Neutrophil (primary cell): ENCODE results near the gene SLIT3.

Experiments used
- H3K27ac ChIP-seq: fragments of 200-600 bp; sonication (generic); 2 replicates; pipeline ENCODE4 v1.5.1; 2016; ENCODE audit warnings: mild to moderate bottlenecking, moderate library complexity
- H3K27me3 ChIP-seq: fragments of 200-600 bp; sonication (generic); 2 replicates; pipeline ENCODE4 v1.6.0; 2016; ENCODE audit warnings: mild to moderate bottlenecking
- H3K36me3 ChIP-seq: fragments of 200-600 bp; sonication (generic); 2 replicates; pipeline ENCODE4 v1.5.1; 2017
- H3K4me1 ChIP-seq, 2 experiments: fragments of 200-600 bp in 1 of 2; sonication (generic) in 1 of 2; 1 replicate in 1 of 2; 2 replicates in 1 of 2; pipeline versions ENCODE4 v1.5.1 to v1.6.1; 2013 to 2016; ENCODE audit warnings: low read depth in 1 of 2, low read length in 1 of 2, mild to moderate bottlenecking in 1 of 2, moderate library complexity in 1 of 2; ENCODE audit not compliant: control insufficient read depth in 1 of 2, insufficient read depth in 1 of 2
- H3K4me3 ChIP-seq, 2 experiments: fragments of 200-600 bp in 1 of 2; sonication (generic) in 1 of 2; 1 replicate in 1 of 2; 2 replicates in 1 of 2; pipeline ENCODE4 v1.5.1; 2013 to 2016; ENCODE audit warnings: low read depth in 1 of 2, low read length in 1 of 2, mild to moderate bottlenecking in 1 of 2, moderate library complexity in 1 of 2
- H3K9me3 ChIP-seq: fragments of 200-600 bp; sonication (generic); 2 replicates; pipeline ENCODE4 v1.5.1; 2016
- TF ChIP-seq, protein P1 (sequence below): fragments of 200-600 bp; sonication (generic); IDR thresholded peaks from 2 replicates; pipeline ENCODE4 v1.5.1; 2016; ENCODE audit warnings: antibody characterized with exemption

The SLIT3 gene

GRCh38 chr5:168672016-168672415, 628.9 kb downstream of the SLIT3 start:
- TF ChIP-seq, protein P1, sequence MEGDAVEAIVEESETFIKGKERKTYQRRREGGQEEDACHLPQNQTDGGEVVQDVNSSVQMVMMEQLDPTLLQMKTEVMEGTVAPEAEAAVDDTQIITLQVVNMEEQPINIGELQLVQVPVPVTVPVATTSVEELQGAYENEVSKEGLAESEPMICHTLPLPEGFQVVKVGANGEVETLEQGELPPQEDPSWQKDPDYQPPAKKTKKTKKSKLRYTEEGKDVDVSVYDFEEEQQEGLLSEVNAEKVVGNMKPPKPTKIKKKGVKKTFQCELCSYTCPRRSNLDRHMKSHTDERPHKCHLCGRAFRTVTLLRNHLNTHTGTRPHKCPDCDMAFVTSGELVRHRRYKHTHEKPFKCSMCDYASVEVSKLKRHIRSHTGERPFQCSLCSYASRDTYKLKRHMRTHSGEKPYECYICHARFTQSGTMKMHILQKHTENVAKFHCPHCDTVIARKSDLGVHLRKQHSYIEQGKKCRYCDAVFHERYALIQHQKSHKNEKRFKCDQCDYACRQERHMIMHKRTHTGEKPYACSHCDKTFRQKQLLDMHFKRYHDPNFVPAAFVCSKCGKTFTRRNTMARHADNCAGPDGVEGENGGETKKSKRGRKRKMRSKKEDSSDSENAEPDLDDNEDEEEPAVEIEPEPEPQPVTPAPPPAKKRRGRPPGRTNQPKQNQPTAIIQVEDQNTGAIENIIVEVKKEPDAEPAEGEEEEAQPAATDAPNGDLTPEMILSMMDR, result no peak
- Histone ChIP-seq H3K9me3 (no peaks in the 10 kb centered on the region), H3K4me3 (no peak overlapping the region), H3K36me3 (no peaks in the 10 kb centered on the region), H3K27ac (no peak overlapping the region), H3K27me3 (no peaks in the 10 kb centered on the region), H3K4me1 (no peaks in the 10 kb centered on the region)

- Histone ChIP-seq H3K9me3 (no peaks in the 10 kb centered on the region), H3K4me1 (no peaks in the 10 kb centered on the region), H3K36me3 (no peaks in the 10 kb centered on the region), H3K27ac (no peak overlapping the region), H3K27me3 (no peaks in the 10 kb centered on the region), H3K4me3 (no peak overlapping the region)
- TF ChIP-seq, protein P1, result no peak
These were observed 629.9 kb downstream of the SLIT3 start for GRCh38 chr5:168670881-168671575.

DNA sequence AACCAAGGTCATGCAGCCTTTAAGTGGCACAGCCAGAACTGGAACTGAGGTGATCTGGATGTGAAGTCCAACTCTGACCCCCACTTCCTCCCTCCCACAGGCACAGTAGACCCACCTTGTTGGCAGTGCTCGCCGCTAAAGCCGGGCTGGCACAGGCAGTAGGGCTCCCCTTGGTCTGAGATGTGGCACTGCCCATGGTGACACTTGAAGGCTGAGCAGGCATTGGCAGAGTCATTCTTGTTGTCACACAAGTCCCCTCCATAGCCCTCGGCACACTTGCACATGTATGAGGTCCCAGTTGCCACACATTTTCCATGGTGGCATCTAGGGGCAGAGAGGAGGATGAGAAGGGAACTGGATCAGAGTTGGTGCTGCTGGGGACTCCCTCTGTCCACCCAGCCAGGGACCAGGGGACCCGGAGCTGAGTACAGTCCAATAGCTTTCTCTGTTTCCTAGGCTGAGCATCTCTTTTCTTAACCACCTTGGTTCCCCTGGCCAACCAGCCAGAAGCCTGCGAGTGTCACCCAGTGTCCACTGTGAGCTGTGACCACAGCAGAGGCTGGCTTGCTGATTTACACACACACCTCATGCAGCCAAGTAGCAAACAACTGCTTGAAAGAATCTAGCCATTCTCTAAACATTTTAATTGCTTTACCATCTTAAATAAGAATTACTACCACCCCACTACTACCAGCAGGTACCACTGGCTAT, 631.1 kb downstream of the SLIT3 start:
- no peak overlapping the region for H3K27ac ChIP-seq
- no peak overlapping the region for H3K4me3 ChIP-seq
- no peaks in the 10 kb centered on the region for H3K36me3 ChIP-seq
- no peaks in the 10 kb centered on the region for H3K27me3 ChIP-seq
- H3K4me1 ChIP-seq, result no peaks in the 10 kb centered on the region
- TF ChIP-seq, protein P1, result no peak
- H3K9me3 ChIP-seq, result no peaks in the 10 kb centered on the region

GRCh38 chr5:168669156-168669555, 631.8 kb downstream of the SLIT3 start:
- H3K9me3 ChIP-seq, result no peaks in the 10 kb centered on the region
- H3K4me1 ChIP-seq, result no peaks in the 10 kb centered on the region
- no peaks in the 10 kb centered on the region for H3K36me3 ChIP-seq
- no peak overlapping the region for H3K27ac ChIP-seq
- no peak overlapping the region for H3K4me3 ChIP-seq
- TF ChIP-seq, protein P1, result no peak
- H3K27me3 ChIP-seq, result no peaks in the 10 kb centered on the region

- no peaks in the 10 kb centered on the region for H3K36me3 ChIP-seq
- peaks cover 6% of the 10 kb centered on the region for H3K27me3 ChIP-seq
- TF ChIP-seq, protein P1, result no peak
- no peaks in the 10 kb centered on the region for H3K9me3 ChIP-seq
- H3K27ac ChIP-seq, result no peak overlapping the region
- no peak overlapping the region for H3K4me3 ChIP-seq
- no peaks in the 10 kb centered on the region for H3K4me1 ChIP-seq
These were observed 632.9 kb downstream of the SLIT3 start for GRCh38 chr5:168668078-168668477.
